Panc1 (cell line): Measurements from ENCODE around the gene ZFYVE21. TPM values are rescaled to one million over a fixed set of nuclear protein-coding genes. Genes with fewer than 3 reads are reported as not detected.

Experiments used
- ATAC-seq: fragments of 200-7000 bp; cut with Tn5 transposase; 2 replicates; pipeline ENCODE4 v1.9.1; 2020; ENCODE audit warnings: mild to moderate bottlenecking, moderate library complexity
- BruUV-seq: library from RNA; stranded (reverse); fragments of 400-500 nt; replicated peaks from 2 replicates; lab custom pipeline; 2021; lab: Mats Ljungman, UMichigan
- CTCF ChIA-PET: fragments of 300-600 bp; sonication (Branson Sonifier 250); formaldehyde crosslinking; loops from one replicate; lab custom pipeline; 2022; ENCODE audit warnings: antibody characterized with exemption; lab: Charles Lee
- POLR2A ChIA-PET: fragments of 300-600 bp; sonication (Branson Sonifier 250); formaldehyde crosslinking; loops from one replicate; lab custom pipeline; 2022; ENCODE audit warnings: antibody characterized with exemption; lab: Charles Lee
- DNase-seq: peaks from one replicate; pipeline ENCODE4 v3.0.0-alpha.2; 2010; ENCODE audit warnings: low read depth, low spot score
- H3K27ac ChIP-seq: 2 replicates; pipeline ENCODE4 v1.5.1; 2011; ENCODE audit warnings: mild to moderate bottlenecking, low read length, inconsistent platforms
- H3K27me3 ChIP-seq: fragments of 200-500 bp; sonication (Bioruptor generic); 2 replicates; pipeline ENCODE4 v1.6.0; 2014; ENCODE audit warnings: low read length, inconsistent platforms; ENCODE audit not compliant: control insufficient read depth, insufficient read depth
- H3K36me3 ChIP-seq: fragments of 200-500 bp; sonication (Bioruptor generic); 2 replicates; pipeline ENCODE4 v1.5.1; 2014; ENCODE audit warnings: inconsistent platforms, mild to moderate bottlenecking, low read length, moderate library complexity; ENCODE audit not compliant: control insufficient read depth, insufficient read depth
- H3K4me1 ChIP-seq: 2 replicates; pipeline ENCODE4 v1.5.1; 2011; ENCODE audit warnings: inconsistent platforms, mild to moderate bottlenecking, low read length, moderate library complexity; ENCODE audit not compliant: control insufficient read depth, insufficient read depth
- H3K4me3 ChIP-seq, 2 experiments: 2 replicates each; pipeline ENCODE4 v1.5.1; 2011 to 2012; ENCODE audit warnings: low read depth in 2 of 2, low read length in 2 of 2, mild to moderate bottlenecking in 2 of 2, inconsistent platforms in 1 of 2, moderate library complexity in 1 of 2
- H3K9me3 ChIP-seq: fragments of 200-500 bp; sonication (Bioruptor generic); 2 replicates; pipeline ENCODE4 v1.5.1; 2014; ENCODE audit warnings: low read depth, mild to moderate bottlenecking, inconsistent platforms, low read length, moderate library complexity; ENCODE audit not compliant: control insufficient read depth, insufficient read depth
- POLR2AphosphoS5 ChIP-seq: IDR thresholded peaks from 2 replicates; pipeline ENCODE4 v1.6.1; 2012; ENCODE audit warnings: mild to moderate bottlenecking, low read depth, low read length, moderate library complexity
- REST ChIP-seq, 2 experiments: IDR thresholded peaks; 2 replicates each; pipeline ENCODE4 v1.6.1; 2011 to 2012; ENCODE audit warnings: low read depth in 2 of 2, control low read depth in 1 of 2, low read length in 1 of 2, mild to moderate bottlenecking in 1 of 2, moderate library complexity in 1 of 2; ENCODE audit not compliant: insufficient read depth in 1 of 2
- SIN3A ChIP-seq: IDR thresholded peaks from 2 replicates; pipeline ENCODE4 v1.6.1; 2012; ENCODE audit warnings: low read depth, mild to moderate bottlenecking, low read length, moderate library complexity, borderline replicate concordance; ENCODE audit not compliant: insufficient read depth
- TCF7L2 ChIP-seq: IDR thresholded peaks from 2 replicates; pipeline ENCODE4 v1.6.1; 2011; ENCODE audit warnings: mild to moderate bottlenecking, low read depth, low read length, inconsistent platforms
- in situ Hi-C: cut with HindIII; loops from 2 replicates; pipeline ENCODE4 v1.10.0; 2016; ENCODE audit warnings: low sequenced_read_pairs, low pct_unique_long_range_greater_than_20kb
- intact Hi-C: fragments of 100-400 bp; cut with micrococcal nuclease; formaldehyde crosslinking; loops from one replicate; pipeline ENCODE4 v1.10.0; 2022; ENCODE audit not compliant: unreplicated experiment
- total RNA-seq: library from RNA; stranded (reverse); gene quantifications from one replicate; pipeline ENCODE4 v1.2.1, GENCODE V29; 2021; ENCODE audit not compliant: unreplicated experiment
- TF ChIP-seq, protein P1 (sequence below): fragments of 450-650 bp; IDR thresholded peaks from 2 replicates; pipeline ENCODE4 v1.5.1; 2017; ENCODE audit warnings: mild to moderate bottlenecking

The ZFYVE21 gene
- total RNA-seq, 1 experiment from 2014 or later = 41.8 TPM

- ChIA-PET CTCF (no interaction called here), POLR2A (interaction anchor here (0.6 kb wide), 1 partner anchor 139 kb away, joined by 4 read pairs; no protein-coding TSS in a partner anchor)
- H3K27ac ChIP-seq = no peak overlapping the region
- TF ChIP-seq SIN3A (no peak), TCF7L2 (no peak), REST (IDR thresholded peaks at IDR 0.05; ENCODE audit: insufficient read depth in 1 of 2, low read depth in 2 of 2, low read length in 1 of 2) (no peak), POLR2AphosphoS5 (no peak; the same call in 1 of the 2 replicates)
- TF ChIP-seq, protein P1, sequence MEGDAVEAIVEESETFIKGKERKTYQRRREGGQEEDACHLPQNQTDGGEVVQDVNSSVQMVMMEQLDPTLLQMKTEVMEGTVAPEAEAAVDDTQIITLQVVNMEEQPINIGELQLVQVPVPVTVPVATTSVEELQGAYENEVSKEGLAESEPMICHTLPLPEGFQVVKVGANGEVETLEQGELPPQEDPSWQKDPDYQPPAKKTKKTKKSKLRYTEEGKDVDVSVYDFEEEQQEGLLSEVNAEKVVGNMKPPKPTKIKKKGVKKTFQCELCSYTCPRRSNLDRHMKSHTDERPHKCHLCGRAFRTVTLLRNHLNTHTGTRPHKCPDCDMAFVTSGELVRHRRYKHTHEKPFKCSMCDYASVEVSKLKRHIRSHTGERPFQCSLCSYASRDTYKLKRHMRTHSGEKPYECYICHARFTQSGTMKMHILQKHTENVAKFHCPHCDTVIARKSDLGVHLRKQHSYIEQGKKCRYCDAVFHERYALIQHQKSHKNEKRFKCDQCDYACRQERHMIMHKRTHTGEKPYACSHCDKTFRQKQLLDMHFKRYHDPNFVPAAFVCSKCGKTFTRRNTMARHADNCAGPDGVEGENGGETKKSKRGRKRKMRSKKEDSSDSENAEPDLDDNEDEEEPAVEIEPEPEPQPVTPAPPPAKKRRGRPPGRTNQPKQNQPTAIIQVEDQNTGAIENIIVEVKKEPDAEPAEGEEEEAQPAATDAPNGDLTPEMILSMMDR = no peak
- in situ Hi-C loops = no loop called here
- no peaks in the 10 kb centered on the region for H3K36me3 ChIP-seq
- H3K27me3 ChIP-seq = no peaks in the 10 kb centered on the region
- DNase-seq (no peak), ATAC-seq (no peak)
- H3K4me3 ChIP-seq = no peak overlapping the region
- no peaks in the 10 kb centered on the region for H3K9me3 ChIP-seq
- intact Hi-C loops = no loop called here
- H3K4me1 ChIP-seq = peaks cover 19% of the 10 kb centered on the region
- no TSS peak for BruUV-seq
Observed at GRCh38 chr14:103702497-103703432, 12.8 kb upstream of the ZFYVE21 start.

DNA sequence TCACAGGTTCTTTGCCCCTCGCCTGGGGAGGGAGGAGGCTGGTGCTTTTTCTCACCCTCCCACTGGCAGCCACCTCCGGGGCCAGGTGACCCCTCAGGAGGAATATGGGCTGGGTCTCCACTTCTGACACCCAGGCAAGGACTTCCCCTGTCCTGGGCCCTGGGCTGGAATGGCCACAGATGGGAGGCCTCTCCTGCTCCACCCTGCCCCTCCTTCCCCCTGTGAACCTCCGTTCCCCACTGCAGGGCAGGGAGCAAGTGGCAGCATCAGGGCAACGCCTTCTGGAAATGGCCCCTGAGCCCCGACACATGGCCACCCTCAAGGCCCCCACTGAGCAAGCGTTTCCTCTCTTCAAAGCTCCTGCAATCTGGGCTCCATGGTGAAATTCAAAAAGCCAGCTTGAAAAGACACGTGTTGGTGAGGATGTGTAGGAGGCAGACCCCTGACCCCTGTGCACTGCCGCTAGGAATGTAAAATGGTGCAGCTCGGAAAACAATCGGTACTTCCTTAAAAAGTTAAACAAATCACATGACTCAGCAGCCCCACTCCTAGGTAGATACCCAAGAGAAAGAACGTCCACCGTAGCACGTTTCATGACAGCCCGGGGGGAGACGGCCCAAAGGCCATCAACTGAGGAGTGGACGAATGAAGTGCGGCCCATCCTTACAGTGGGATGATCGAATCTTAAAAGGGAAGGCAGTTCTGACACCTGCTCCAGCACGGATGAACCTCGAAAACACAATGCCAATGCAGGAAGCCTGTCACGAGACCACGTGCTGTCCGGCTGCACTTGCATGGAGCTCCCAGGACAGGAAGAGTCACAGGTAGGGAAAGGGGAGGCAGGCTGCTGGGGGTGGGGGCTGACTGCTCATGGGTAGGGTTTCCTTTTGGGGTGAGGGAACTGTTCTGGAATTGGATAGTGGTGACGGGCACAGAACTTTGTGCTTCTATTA lies 11.9 kb upstream of the ZFYVE21 start:
- peaks cover 12% of the 10 kb centered on the region for H3K4me1 ChIP-seq
- TF ChIP-seq TCF7L2 (no peak), REST (IDR thresholded peaks at IDR 0.05; ENCODE audit: insufficient read depth in 1 of 2, low read depth in 2 of 2, low read length in 1 of 2) (no peak), POLR2AphosphoS5 (no peak), SIN3A (no peak)
- TF ChIP-seq, protein P1 = no peak
- no peaks in the 10 kb centered on the region for H3K36me3 ChIP-seq
- H3K27me3 ChIP-seq = no peaks in the 10 kb centered on the region
- intact Hi-C loops (no loop called here), in situ Hi-C loops (no loop called here)
- POLR2A ChIA-PET = no interaction called here
- H3K4me3 ChIP-seq = no peak overlapping the region
- DNase-seq (no peak), ATAC-seq (no peak)
- no TSS peak for BruUV-seq
- no peak overlapping the region for H3K27ac ChIP-seq
- CTCF ChIA-PET = no interaction called here
- no peaks in the 10 kb centered on the region for H3K9me3 ChIP-seq
